Stomach (tissue), 4 donors: Measurements from ENCODE around the gene NTM.

Experiments
- EP300 ChIP-seq: sonication (generic); formaldehyde crosslinking; IDR thresholded peaks from one replicate; pipeline ENCODE4 v1.6.1; 2017; ENCODE audit warnings: antibody characterized with exemption
- TF ChIP-seq, protein P1 (sequence below), 7 experiments: fragments of 450-650 bp in 4 of 7; fragments of 200-600 bp in 3 of 7; sonication (generic) in 3 of 7; IDR thresholded peaks; one replicate each; pipeline ENCODE4 v1.5.1; 2016 to 2019; ENCODE audit warnings: antibody characterized with exemption in 7 of 7, control low read depth in 2 of 7, mild to moderate bottlenecking in 1 of 7

DNA sequence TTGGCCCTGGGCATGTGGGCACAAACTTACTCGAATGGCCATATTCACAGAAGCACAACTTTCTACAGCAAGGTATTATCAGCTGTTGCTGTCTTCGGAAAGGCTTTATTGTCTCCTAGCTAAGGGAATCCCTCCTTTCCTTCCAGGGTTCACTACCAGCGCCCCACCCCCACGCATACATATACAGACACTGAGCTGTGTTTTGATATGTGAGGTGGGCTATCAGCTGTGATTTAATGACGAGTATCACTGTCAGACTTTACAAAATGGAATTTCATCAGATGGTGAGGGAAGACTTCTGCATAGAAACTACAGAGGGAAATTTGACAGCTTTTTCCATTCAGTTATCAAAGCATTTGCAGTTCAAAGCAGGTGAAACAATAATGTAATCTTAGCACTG lies 730.2 kb downstream of the NTM start:
- TF ChIP-seq, protein P1, sequence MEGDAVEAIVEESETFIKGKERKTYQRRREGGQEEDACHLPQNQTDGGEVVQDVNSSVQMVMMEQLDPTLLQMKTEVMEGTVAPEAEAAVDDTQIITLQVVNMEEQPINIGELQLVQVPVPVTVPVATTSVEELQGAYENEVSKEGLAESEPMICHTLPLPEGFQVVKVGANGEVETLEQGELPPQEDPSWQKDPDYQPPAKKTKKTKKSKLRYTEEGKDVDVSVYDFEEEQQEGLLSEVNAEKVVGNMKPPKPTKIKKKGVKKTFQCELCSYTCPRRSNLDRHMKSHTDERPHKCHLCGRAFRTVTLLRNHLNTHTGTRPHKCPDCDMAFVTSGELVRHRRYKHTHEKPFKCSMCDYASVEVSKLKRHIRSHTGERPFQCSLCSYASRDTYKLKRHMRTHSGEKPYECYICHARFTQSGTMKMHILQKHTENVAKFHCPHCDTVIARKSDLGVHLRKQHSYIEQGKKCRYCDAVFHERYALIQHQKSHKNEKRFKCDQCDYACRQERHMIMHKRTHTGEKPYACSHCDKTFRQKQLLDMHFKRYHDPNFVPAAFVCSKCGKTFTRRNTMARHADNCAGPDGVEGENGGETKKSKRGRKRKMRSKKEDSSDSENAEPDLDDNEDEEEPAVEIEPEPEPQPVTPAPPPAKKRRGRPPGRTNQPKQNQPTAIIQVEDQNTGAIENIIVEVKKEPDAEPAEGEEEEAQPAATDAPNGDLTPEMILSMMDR (IDR thresholded peaks at IDR 0.05), result no peak
- no peak for TF ChIP-seq EP300
